WTC11 (cell line): ENCODE measurements around the gene CDH13.

ENCODE experiments used
- CTCF ChIP-seq: fragments of 200-600 bp; IDR thresholded peaks from 2 replicates; pipeline ENCODE4 v1.8.0; 2022; ENCODE audit warnings: antibody characterized with exemption
- E2F1 ChIP-seq: sonication (generic); formaldehyde crosslinking; IDR thresholded peaks from 2 replicates; pipeline ENCODE4 v1.8.0; 2022; ENCODE audit warnings: mild to moderate bottlenecking, missing genetic modification reagents
- ESRRA ChIP-seq: sonication (generic); formaldehyde crosslinking; IDR thresholded peaks from 2 replicates; pipeline ENCODE4 v1.8.1; 2022; ENCODE audit warnings: mild to moderate bottlenecking, missing genetic modification reagents, borderline replicate concordance
- FOXP1 ChIP-seq: sonication (generic); formaldehyde crosslinking; IDR thresholded peaks from 2 replicates; pipeline ENCODE4 v1.8.0; 2022; ENCODE audit warnings: missing genetic modification reagents, mild to moderate bottlenecking, moderate library complexity, borderline replicate concordance
- ZNF425 ChIP-seq: fragments of 250-450 bp; sonication (Bioruptor Pico); conservative IDR thresholded peaks from 2 replicates; pipeline ENCODE4 v1.9.0; 2021; ENCODE audit warnings: mild to moderate bottlenecking
- ZSCAN18 ChIP-seq: fragments of 250-450 bp; sonication (Bioruptor Pico); IDR thresholded peaks from 2 replicates; pipeline ENCODE4 v2.1.2; 2022; ENCODE audit warnings: mild to moderate bottlenecking, moderate library complexity

GRCh38 chr16:83115491-83116232 lies 488.9 kb downstream of the CDH13 start:
- TF ChIP-seq CTCF = no peak
- TF ChIP-seq E2F1 (CRISPR knock-in tag) = no peak
- TF ChIP-seq ZSCAN18 (CRISPR knock-in tag) = no peak
- TF ChIP-seq ZNF425 (CRISPR knock-in tag) = no peak
- TF ChIP-seq FOXP1 (CRISPR knock-in tag) = no peak
- TF ChIP-seq ESRRA (CRISPR knock-in tag) = no peak
